NOMO-1 treated with dmso at 0.1 percent for 144 hours (cell line): Measurements from ENCODE around the gene PGK1.
A peak's percentile ranks its signal among the peaks of the same experiment; 100 is the strongest.
"Not testable (repeated sequence)": the region's sequence is repeated elsewhere in the genome, so short reads cannot be mapped to it uniquely, and the experiment has no call there.

ENCODE experiments used
- DNase-seq: peaks from one replicate; lab custom pipeline; 2025; ENCODE audit not compliant: unreplicated experiment; lab: John Stamatoyannopoulos, UW

Gene PGK1

GRCh38 chrX:78103623-78104446, at the start of gene PGK1:
Gene PGK1, plus strand, starts transcription at chrX:78104248. Its CDS starts 93 bp downstream, at chrX:78104341.
- DNase-seq, result peak; percentile 93

GRCh38 chrX:78063687-78064086, 40.4 kb upstream of the PGK1 start:
- DNase-seq, result no peak

- no peak for DNase-seq
These were observed 39.9 kb upstream of the PGK1 start for GRCh38 chrX:78064152-78064551.

- DNase-seq, result not testable (repeated sequence)
These were observed 39.1 kb upstream of the PGK1 start for GRCh38 chrX:78064698-78065601.

- no peak for DNase-seq
These were observed 37.9 kb upstream of the PGK1 start for GRCh38 chrX:78066110-78066509.

GRCh38 chrX:78071331-78071730, 32.7 kb upstream of the PGK1 start:
- DNase-seq, result no peak

DNA sequence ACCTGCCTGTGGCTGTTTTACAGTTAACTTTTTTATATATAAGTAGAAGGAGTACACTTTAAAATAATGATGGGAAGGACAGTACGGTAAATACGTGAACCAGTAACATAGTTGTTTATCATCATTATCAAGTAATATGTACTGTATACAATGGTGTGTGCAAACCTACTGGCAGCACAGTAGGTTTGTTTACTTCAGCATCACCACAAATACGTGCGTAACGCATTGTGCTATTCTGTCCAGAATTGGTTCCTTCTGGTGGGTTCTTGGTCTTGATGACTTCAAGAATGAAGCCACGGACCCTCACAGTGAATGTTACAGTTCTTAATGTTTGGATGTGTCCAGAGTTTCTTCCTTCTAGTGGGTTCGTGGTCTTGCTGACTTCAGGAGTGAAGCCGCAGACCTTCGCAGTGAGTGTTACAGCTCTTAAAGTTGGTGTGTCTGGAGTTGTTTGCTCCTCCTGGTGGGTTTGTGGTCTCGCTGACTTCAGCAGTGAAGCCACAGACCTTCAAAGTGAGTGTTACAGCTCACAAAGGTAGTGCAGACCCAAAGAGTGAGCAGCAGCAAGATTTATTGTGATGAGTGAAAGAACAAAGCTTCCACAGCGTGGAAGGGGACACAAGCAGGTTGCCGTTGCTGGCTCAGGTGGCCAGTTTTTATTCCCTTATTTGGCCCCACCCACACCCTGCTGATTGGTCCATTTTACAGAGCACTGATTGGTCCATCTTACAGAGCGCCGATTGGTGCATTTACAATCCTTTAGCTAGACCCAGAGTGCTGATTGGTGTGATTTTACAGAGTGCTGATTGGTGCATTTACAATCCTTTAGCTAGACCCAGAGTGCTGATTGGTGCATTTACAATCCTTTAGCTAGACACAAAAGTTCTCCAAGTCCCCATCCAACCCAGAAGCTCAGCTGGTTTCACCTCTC, 30.6 kb upstream of the PGK1 start:
- DNase-seq, result not testable (repeated sequence)

DNA sequence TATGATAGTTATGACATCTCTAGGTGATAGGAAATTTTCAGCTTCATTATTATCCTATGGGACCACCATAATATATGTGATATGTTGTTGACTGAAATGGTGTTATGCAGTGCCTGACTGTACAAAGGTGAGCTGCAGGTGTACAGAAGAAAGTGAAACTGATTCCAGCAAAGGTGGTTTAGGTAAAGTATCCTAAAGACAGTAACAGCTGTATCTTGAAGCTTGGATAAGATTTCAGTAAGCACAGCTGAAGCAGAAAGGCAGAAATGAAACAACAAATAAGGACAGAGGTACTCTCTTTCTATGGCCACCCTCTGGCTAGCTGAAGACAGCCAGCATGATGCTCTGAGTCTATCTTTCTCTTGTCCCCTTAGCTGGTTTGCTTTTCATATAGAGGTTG, 30.0 kb upstream of the PGK1 start:
- DNase-seq, result no peak

GRCh38 chrX:78075787-78076389, 28.2 kb upstream of the PGK1 start:
- DNase-seq, result no peak

- DNase-seq, result not testable (repeated sequence)
These were observed 22.6 kb upstream of the PGK1 start for GRCh38 chrX:78081413-78081812.

DNA sequence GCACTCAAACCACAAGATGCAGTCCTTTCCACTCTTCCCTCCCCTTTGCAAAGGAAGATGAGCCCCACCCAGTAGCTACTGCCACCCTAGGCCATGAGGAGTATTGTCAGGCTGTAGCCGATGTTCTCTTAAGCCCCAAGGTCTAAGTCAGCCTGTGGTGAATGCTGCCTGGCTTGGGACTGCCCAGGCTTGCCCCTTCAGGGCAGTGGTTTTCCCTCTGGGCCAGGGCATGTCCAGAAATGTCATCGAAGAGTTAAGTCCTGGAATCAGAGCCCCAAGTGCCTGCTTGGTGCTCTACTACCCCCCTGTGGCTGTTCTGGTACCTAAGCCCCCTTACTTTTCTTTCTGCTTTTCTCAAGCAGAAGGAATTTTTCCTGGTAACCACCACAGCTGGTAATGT, 11.8 kb upstream of the PGK1 start:
- DNase-seq, result no peak

GRCh38 chrX:78098108-78098507, 5.9 kb upstream of the PGK1 start:
- no peak for DNase-seq

DNA sequence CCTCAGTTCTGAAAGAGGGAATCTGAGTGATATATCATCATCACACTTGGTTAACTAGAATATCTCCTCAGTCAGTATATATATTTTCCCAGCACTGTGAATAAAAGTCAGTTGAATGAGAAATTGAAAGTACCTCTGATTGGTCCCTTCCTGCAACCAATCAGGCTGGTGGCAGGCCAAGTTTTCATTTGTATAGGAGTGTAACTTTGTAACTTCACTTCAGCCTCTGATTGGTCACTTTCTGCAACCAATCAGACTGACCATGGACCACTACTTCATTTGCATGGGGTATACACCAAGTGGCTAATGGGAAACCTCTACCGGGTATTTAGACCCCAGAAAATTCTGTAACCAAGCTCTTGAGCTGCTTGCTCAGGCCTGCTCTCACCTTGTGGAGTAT, 2.0 kb upstream of the PGK1 start:
- no peak for DNase-seq

GRCh38 chrX:78103001-78103622, 936 bp upstream of the PGK1 start:
- DNase-seq, result no peak

DNA sequence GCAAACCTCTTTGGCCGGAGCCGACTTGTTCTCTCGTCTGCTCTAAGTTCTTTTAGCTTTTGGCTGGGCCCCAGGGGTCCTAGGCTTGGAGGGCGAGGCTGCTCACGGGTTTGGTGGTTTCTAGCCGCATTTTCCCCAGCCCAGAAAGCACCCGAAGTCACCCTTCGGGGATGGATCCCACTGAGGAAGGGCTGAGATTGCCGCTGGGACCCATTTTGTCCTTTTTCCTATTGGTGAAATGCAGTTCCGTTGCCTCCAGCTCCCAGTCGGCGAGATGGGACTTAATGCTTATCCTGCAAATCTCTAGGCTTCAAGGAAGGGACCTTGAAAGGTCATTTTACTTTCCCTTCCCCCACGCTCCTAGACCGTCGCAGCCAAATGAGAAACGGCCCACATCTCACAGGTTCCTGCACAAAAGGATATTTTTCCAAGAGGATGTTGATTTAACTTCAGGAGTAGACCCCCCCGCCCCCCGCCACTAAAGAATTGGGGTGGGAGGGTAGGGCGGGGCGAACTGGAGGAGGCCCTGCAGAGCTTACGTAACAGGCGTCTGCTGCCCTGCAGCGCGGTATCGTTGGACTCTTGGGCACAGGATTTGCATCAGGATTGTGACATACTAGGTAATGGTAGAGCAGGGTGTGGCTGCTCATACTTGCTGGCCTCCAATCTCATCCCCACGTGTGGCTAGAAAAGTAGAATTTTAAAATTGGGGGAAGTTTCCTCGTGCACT, 564 bp downstream of the PGK1 start:
- DNase-seq, result peak; percentile 71

DNA sequence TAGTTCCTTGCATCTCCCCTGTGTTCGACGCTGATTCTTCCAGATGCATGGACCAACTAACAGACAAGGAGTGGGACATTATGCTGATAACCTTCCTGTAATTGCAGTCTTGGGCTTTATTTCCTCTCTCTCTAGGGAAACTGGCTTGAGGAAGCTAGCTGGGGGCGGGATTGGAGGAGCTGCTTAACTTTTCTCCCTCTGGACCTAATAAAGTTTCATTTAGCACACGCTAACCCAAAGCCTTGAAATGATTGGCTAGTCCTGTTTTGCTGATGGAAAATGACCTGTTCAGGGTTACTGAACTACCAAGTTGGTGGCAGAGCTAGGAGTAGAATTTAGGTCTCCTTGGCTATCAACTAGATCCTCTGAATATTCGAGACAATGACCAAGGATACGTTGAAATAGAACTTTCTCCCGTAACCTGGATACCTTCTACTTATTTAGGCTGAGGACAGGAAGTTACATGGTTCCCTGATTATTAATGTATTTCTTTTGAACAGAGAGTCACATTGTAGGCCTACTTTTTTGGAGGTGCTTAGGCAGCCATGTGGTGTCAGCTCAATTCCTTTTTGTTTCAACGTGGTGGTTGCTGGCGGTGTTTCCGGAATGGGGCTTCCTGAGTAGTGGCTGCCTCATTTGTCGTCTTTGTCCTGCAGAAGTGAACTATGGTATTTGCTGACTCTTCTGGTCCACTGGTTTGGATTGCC, 2.0 kb downstream of the PGK1 start:
- DNase-seq, result no peak

GRCh38 chrX:78106651-78106986, 2.6 kb downstream of the PGK1 start:
- DNase-seq, result no peak

DNA sequence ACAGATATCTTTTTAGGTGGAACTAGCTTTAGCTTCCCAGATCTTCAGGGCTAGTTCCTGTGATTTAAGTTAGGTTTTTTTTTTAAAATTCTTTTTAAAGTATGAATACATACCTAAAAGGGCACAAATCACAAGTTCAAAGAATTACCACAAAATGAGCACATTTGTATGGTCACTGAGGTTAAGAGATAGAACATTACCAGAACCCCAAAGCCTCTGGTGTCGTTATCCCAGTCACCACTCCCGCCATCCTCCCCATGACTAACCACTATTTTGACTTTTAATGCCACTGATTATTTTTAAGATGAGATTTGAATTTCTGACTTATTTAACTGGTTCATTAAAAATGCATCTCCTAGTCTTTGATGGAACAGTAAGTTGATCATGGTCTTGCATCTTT, 5.4 kb downstream of the PGK1 start:
- DNase-seq, result no peak
